CD4-positive, alpha-beta T cell treated with Interleukin-4 for 1 hour (primary cell): ENCODE results near the gene THSD8.
"Not testable (repeated sequence)": the region's sequence is repeated elsewhere in the genome, so short reads cannot be mapped to it uniquely, and the experiment has no call there.

ENCODE experiments used
- DNase-seq, 2 donors: peaks; one replicate each; pipeline ENCODE4 v3.0.0-alpha.2; 2020 to 2022

THSD8 gene

DNA sequence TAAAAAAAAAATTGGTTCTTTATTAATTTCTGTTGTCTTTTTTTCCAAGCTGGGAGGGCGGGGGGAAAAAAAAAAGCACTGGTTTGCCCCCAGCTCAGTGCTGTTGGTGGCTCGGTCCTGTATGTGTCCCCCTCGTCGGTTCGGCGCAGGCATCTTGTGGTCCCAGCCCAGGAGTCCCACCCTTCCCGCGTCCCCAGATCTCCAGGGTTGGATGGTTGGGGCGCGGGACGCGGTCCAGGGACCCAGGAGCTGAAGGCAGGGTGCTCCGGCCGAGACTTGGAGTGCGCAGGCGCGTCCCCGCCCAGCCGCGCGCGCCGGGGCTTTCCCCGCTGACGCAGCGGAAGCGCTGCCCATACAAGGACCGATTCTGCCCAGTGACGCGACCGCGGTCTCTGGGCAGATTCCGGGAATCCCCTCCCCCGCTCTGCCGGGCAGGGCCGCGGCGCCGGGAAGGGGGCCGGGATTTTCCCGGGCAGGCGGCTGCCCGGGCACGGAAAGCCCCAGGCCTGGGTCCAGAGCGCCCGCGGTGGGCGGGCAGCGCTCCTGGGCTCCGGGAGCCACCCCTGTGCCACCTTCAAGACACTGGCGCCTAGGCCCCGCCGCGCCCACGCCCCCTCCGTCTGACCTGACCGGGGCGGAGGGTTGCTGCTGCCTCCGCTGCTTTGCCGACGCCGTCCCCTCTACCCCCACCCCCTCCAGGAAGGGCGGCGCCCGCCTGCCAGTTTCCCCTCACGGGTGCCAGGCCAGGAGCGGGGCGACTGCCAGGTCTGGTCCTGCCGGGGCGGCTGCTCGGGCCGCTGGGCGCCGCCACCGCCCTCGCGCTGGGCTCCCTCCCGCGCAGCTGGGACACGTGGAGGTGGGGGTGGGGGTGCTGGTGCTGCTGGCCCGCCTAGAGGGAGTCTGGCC is 8.3 kb upstream of the THSD8 start:
- peak; percentile 96 to 97 for DNase-seq

DNA sequence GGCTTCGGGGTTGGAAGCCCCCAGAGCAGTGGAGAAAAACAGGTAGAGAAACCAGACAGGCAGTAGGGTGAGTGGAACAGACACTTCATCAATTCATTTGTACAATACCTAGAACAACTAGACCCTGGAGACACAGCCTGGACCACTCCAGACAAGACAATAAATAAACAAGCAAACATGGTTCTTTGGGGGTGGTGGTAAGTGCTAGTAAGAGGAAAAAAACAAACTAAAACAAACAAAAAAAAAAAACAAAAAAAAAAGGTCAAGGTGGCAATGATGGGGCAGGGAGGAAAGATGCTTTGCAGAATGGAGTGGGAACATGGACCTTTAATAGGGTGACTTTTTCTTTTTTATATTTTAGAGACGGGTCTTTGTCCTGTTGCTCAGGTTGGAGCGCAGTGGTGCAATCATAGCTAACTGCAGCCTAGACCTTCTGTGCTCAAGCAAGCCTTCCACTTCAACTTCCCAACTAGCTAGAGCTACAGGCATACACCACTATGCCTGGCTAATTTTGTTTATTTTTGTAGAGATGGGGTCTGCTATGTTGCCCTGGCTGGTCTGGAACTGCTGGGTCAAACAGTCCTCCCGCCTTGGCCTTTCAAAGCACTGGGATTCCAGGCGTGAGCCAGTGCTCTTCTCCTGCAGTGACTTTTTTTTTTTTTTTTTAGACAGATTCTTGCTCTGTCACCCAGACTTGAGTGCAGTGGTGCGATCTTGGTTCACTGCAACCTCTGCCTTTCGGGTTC is 7.5 kb upstream of the THSD8 start:
- DNase-seq, result peak in 1 of 2 donors; percentile 47

DNA sequence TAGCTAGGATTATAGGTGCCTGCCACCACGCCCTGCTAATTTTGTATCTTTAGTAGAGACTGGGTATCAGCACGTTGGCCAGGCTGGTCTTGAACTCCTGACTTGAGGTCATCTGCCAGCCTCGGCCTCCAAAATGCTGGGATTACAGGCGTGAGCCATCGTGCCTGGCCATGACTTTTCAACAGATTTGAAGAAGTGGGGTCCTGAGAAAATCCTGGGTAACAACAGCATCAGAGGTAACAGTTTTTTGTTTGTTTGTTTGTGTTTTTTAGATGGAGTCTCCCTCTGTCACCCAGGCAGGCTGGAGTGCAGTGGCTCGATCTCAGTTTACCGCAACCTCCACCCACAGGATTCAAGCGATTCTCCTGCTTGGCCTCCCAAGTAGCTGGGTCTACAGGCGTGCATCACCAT is 6.9 kb upstream of the THSD8 start:
- no peak for DNase-seq

DNA sequence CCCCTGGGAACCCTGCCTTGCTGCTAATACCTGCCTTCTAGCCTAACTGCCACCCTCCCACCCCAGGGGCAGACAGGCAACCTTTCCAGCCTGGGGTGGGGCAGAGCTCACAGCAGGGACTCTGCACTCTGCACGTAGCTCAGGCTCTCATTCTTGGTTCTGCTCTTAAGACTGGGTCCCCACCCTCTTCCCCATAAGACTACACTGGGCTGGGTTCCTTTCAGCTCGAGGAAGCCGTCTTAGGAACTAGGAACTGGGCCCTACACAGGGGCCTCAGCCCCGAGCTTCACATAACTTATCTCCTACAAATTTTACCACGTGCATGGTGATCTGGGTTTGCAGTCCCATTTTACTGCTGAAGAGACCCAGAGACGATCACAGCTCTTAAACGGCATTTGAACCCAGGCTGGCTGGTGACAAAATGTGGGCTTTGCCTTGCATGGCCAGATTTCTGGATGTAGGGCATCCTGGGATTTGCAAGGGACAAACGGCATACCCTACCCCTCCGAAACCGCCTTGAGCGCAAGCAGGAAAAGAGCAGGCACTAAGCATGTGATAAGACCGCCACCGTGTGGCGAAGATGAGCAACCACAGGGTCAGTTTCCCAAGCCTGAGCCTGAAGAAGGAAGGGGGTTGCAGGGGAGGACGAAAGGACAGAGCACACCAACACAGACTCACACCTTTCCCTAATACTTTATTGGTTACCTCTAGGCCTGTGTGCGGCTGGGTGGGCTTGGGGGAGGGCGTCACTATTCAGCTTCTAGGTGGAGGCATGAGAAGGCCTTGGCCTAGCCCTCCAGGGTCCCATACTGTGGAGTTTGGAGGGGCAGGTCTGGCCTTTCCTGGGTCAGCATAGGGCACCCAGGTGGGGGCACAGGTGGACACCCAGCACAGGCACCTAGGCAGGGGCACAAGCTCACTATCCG is 5.5 kb upstream of the THSD8 start:
- DNase-seq, result peak; percentile 82 to 84

DNA sequence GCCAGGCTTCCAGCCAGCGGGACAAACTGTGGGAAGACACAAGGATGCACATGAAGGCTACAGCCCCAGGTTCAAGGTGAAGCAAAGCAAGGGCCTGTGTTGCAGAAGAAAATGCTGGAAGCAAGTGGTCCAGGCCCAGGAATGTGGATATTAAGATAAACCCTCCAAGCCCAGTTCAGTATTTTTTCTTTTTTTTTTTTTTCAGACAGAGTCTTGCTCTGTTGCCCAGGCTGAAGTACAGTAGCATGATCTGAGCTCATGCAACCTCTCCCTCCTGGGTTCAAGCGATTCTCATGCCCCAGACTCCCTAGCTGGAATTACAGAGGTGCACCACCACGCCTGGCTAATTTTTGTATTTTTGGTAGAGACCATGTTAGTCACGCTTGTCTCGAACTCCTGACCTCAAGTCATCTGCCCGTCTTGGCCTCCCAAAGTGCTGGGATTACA is 4.7 kb upstream of the THSD8 start:
- DNase-seq, result no peak

DNA sequence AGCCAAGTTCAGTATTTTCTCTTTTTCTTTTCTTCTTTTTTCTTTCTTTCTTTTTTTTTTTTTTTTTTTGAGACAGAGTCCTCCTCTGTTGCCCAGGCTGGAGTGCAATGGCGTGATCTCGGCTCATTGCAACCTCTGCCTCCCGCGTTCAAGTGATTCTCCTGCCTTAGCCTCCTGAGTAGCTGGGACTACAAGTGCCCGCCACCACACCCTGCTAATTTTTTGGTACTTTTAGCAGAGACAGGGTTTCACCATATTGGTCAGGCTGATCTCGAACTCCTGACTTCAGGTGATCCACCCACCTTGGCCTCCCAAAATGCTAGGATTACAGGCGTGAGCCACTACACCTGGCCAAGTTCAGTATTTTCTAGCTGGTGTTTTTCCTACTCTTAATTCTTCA is 4.3 kb upstream of the THSD8 start:
- DNase-seq, result not testable (repeated sequence)

- DNase-seq, result no peak
Observed at GRCh38 chr19:12799742-12800465, 2.0 kb upstream of the THSD8 start.

DNA sequence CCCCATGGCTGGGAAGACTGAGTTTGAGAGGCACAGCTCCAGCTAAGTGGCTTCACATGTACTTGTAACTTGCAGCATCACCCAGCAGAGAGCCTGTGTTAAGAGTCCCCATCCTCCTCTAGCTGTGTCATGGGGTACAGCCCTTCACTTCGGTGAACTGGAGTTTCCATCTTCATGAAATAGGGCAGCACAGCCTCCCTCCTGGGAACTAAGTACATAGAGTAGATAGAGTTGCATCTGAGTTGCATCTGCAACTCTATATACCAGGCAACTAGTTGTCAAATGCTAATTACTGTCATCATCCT is 1.5 kb upstream of the THSD8 start:
- DNase-seq, result no peak

DNA sequence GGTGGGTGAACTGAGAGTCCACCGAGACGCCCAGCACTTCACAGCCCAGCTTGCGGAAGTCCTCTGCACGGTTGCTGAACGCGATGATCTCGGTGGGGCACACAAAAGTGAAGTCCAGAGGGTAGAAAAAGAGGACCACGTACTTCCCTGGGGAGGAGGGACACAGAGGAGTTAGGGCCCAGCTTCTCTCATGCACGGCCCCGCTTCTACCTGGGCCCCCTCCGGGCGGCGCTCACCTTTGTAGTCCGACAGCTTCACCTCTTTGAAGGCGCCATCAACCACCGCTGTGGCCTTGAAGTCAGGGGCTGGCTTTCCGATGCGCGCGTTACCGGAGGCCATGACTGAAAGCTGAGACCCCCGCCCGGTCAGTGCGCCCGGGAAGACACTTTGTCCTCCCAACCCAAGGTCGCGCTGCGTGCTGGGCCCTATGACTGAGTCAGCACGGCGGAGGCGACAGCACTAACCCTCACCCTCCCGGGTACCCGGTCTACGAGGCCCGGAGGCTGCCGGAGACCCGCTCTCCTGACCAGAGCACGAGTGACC is 875 bp upstream of the THSD8 start:
- DNase-seq, result no peak

GRCh38 chr19:12802267-12803106 is 618 bp downstream of the THSD8 start:
- DNase-seq, result no peak

DNA sequence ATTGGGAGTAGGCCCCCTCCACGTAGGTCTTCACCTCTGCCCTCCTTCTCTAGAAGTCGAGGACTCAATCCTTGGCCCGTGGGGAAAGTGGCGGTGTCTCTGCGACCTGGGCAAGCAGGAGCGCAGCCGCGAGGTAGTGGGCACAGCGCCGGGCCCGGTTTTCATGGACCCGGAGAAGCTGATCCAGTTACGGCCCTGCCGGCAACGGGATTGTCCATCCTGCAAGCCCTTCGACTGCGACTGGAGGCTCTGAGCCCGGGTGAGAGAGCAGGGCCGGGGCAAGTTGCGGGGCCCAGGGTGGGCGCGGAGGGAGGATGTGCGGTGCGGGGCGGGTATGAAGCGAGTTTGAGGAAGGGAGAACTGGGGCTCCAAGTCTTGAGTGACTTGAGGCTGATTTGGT is 2.2 kb downstream of the THSD8 start:
- DNase-seq, result no peak

- peak; percentile 87 for DNase-seq
Observed at GRCh38 chr19:12806242-12807081, 4.6 kb downstream of the THSD8 start, which contains the start of gene RNASEH2A. RNASEH2A (plus strand) TSS chr19:12806584; CDS start chr19:12806674, 90 bp downstream.

GRCh38 chr19:12815088-12815487 is 13.2 kb downstream of the THSD8 start:
- no peak for DNase-seq

DNA sequence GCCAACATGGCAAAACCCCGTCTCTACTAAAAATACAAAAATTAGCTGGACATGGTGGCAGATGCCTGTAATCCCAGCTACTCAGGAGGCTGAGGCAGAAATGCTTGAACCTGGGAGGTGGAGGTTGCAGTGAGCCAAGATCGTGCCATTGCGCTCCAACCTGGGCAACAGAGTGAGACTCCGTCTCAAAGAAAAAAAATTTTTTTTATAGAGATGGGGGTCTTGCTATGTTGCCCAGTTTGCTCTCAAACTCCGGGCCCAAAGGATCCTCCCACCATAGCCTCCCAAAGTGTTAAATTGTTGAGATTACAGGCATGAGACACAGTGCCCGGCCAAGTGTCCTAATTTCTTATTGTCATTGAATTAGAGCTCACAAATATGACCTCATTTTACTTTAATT is 15.3 kb downstream of the THSD8 start:
- not testable (repeated sequence) for DNase-seq

GRCh38 chr19:12817810-12818209 is 15.9 kb downstream of the THSD8 start:
- DNase-seq, result not testable (repeated sequence)

DNA sequence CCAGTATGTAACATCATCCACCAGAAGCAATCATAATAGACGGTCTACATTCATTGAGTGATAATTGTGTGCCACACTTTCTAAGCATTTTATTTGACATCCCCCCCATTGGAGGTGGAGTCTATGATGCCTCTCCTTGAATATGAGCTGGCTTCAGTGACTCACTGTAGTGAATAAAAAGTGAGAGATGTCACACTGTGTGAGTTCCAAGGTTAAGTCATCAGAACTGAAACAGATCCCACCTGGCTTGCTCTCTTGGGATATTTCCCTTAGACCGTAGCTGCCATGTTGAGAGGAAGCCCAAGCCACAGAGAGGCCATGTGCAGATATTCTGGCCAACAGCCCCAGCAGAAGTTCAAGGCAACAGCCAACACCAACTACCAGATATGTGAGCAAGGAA is 19.9 kb downstream of the THSD8 start:
- DNase-seq, result no peak

DNA sequence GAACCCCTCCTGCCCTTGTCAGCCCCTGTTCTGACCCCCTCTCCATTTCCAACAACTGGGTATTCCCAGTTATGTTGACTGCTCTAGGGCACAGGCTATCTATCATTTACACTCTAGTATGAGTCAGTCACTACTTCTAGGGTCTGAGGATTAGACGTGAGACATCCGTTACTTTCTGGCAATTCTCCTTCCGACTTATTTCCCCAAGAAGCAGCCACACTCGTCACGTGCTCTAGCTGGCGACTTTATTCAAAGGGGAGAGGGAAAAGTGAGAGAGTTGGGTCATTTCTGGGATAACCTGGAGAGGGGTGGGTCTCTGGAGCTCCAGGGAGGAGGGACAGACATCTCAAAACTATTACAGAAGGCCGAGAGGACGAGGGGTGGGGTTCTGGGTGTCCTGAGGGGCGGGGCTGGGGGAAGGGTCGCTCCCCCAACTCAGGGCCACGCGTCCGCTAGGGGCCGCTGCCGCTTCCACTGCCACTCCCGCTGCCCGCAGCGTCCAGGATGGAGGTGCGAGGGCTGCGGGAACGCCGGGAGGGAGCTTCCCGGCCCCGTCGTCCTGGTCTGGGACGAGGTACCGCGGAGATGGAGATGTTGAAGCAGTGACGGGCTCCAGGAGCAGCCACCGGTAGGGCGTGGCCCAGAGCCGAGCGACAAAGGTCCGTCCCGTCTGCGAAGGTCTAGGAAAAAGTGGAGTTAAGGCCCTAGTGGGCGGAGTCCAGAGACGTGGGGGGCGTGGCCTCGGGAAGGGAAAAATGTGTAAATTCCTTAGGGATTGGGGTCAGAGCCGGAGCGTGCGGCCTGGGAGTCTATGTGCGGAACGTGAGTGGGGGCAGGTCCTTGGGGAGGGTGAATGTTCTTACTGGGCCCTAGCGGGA is 23.6 kb downstream of the THSD8 start:
- DNase-seq, result no peak

GRCh38 chr19:12828494-12828893 is 26.6 kb downstream of the THSD8 start:
- peak in 1 of 2 donors; percentile 25 for DNase-seq

- DNase-seq, result no peak
Observed at GRCh38 chr19:12833418-12833737, 31.5 kb downstream of the THSD8 start.
